ENCODE results near the gene ARMC8. TPM values are rescaled to one million over a fixed set of nuclear protein-coding genes. Genes with fewer than 3 reads are reported as not detected.

Gene ARMC8
- total RNA-seq, 1 experiment from 2014 or later: 63.6 TPM

DNA sequence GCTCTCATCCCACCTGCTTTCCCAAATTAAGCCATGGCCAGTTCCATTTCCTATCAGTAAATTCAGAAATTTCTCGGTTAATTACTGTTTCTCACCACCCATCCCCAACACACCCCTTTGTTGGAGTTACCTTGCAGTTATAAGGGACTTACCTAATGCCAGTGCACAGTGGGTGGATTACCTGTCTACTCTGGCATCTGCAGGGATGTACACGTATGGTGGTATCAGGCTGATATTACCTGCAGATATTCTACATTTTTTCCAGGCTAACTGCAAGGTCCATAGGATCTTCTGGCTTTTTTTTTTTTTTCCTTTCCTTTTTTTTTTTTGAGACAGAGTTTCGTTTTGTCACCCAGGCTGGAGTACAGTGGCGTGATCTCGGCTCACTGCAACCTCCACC is 153.4 kb downstream of the ARMC8 start:
- Mint-ChIP-seq H3K27me3 (ENCODE audit: low read depth) (peaks cover 3% of the 10 kb centered on the region; the same call in 1 of the 2 replicates), H3K27ac (no peak overlapping the region), H3K4me1 (peaks cover 23 to 26% of the 10 kb centered on the region in 2 experiments), H3K4me3 (no peak overlapping the region), H3K36me3 (ENCODE audit: insufficient read depth in 1 of 3, low read depth in 3 of 3) (no peaks in the 10 kb centered on the region), H3K9me3 (no peaks in the 10 kb centered on the region)
- Histone ChIP-seq H3K79me2 (ENCODE audit: insufficient read depth, low read length) (no peaks in the 10 kb centered on the region), H3K27me3 (ENCODE audit: insufficient read depth, low read length) (0 out of 2 replicates have a peak, but pooled peaks cover under 1% of the 10 kb centered on the region), H2BK15ac (ENCODE audit: low read depth, low read length) (no peak overlapping the region), H2AK5ac (ENCODE audit: insufficient read length, low read length) (no peak overlapping the region), H3K23me2 (ENCODE audit: insufficient read length, low read depth, low read length, poor library complexity, severe bottlenecking) (no peaks in the 10 kb centered on the region), H3K27ac (ENCODE audit: insufficient read length, low read depth, low read length) (no peak overlapping the region), H3K4ac (ENCODE audit: low read depth, low read length) (no peak overlapping the region), H3K4me2 (ENCODE audit: insufficient read depth, insufficient read length, low read length) (no peak overlapping the region), H2BK5ac (ENCODE audit: insufficient read length, low read length) (no peak overlapping the region), H3K79me1 (ENCODE audit: insufficient read depth, low read depth, low read length, poor library complexity, severe bottlenecking) (no peaks in the 10 kb centered on the region), H4K5ac (ENCODE audit: insufficient read length, low read depth, low read length) (no peak overlapping the region), H3K23ac (ENCODE audit: insufficient read length, low read depth, low read length) (no peak overlapping the region), H3K18ac (ENCODE audit: insufficient read length, low read depth, low read length) (no peak overlapping the region), H2BK12ac (ENCODE audit: insufficient read length, low read depth, low read length) (no peak overlapping the region), H3T11ph (ENCODE audit: low read length) (no peak overlapping the region), H3K14ac (ENCODE audit: insufficient read depth, low read length) (no peak overlapping the region), H3K4me1 (ENCODE audit: insufficient read depth, low read length) (peaks cover 11% of the 10 kb centered on the region; the same call in 1 of the 2 replicates), H2AFZ (ENCODE audit: low read length) (no peak overlapping the region), H2BK20ac (ENCODE audit: low read depth, low read length, poor library complexity, severe bottlenecking) (no peak overlapping the region), H4K91ac (ENCODE audit: insufficient read length, low read depth, low read length) (no peak overlapping the region), H2BK120ac (ENCODE audit: low read depth, low read length, poor library complexity, severe bottlenecking) (no peak overlapping the region), H3K9me3 (ENCODE audit: control insufficient read depth, low read depth, low read length) (no peaks in the 10 kb centered on the region), H3K56ac (ENCODE audit: insufficient read length, low read depth, low read length) (no peak overlapping the region), H3K9ac (ENCODE audit: extremely low read depth, insufficient read length, low read length) (no peak overlapping the region), H4K20me1 (ENCODE audit: control insufficient read depth, insufficient read depth, insufficient read length) (no peaks in the 10 kb centered on the region), H4K8ac (replicated peaks; ENCODE audit: insufficient read length, low read depth, low read length) (no peak overlapping the region)
- DNase-seq: no peak
- no CpG with 5 or more reads among the region's 5 CpGs for WGBS (ENCODE audit: extremely low coverage, insufficient read length, low lambda C conversion rate)
- TF ChIP-seq, protein P1, sequence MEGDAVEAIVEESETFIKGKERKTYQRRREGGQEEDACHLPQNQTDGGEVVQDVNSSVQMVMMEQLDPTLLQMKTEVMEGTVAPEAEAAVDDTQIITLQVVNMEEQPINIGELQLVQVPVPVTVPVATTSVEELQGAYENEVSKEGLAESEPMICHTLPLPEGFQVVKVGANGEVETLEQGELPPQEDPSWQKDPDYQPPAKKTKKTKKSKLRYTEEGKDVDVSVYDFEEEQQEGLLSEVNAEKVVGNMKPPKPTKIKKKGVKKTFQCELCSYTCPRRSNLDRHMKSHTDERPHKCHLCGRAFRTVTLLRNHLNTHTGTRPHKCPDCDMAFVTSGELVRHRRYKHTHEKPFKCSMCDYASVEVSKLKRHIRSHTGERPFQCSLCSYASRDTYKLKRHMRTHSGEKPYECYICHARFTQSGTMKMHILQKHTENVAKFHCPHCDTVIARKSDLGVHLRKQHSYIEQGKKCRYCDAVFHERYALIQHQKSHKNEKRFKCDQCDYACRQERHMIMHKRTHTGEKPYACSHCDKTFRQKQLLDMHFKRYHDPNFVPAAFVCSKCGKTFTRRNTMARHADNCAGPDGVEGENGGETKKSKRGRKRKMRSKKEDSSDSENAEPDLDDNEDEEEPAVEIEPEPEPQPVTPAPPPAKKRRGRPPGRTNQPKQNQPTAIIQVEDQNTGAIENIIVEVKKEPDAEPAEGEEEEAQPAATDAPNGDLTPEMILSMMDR (conservative IDR thresholded peaks at IDR 0.05): no peak

Data from H9 (cell line).